ENCODE measurements around the gene PBX4. TPM values are rescaled to one million over a fixed set of nuclear protein-coding genes. Genes with fewer than 3 reads are reported as not detected.

The PBX4 gene
- total and polyA plus RNA-seq, 2 donors (not counting 3 experiments of a cell fraction or from before 2014, with no cell fraction given) = not detected

GRCh38 chr19:19570571-19570970, 47.9 kb downstream of the PBX4 start:
- no peaks in the 10 kb centered on the region for H3K36me3 ChIP-seq (ENCODE audit: control insufficient read depth in 2 of 2, extremely low read depth in 1 of 2, insufficient read depth in 2 of 2, low read length in 2 of 2)
- BruUV-seq (replicated peaks) = no TSS peak
- H3K79me2 ChIP-seq (ENCODE audit: control insufficient read depth, insufficient read depth, low read length) = no peaks in the 10 kb centered on the region
- H3K9me3 ChIP-seq (replicated peaks; ENCODE audit: control insufficient read depth, insufficient read depth, low read length) = no peaks in the 10 kb centered on the region
- DNase-seq (ENCODE audit: low read depth, low spot score) (no peak), FAIRE-seq (no peak)
- H3K9me1 ChIP-seq (replicated peaks; ENCODE audit: control insufficient read depth, extremely low read depth, insufficient read depth, low read length) = no peaks in the 10 kb centered on the region
- H3K4me2 ChIP-seq (ENCODE audit: insufficient read depth, low read length) = no peak overlapping the region
- no peak overlapping the region for H2AFZ ChIP-seq (ENCODE audit: low read depth, low read length)
- no peaks in the 10 kb centered on the region for H4K20me1 ChIP-seq (replicated peaks; ENCODE audit: control insufficient read depth, extremely low read depth, insufficient read depth, low read length)
- dilution Hi-C loops (cut with MboI; ENCODE audit: extremely low pct_ligation_motif_present, low sequenced_read_pairs) (no loop called here), intact Hi-C loops (cut with micrococcal nuclease) (no loop called here)
- H3K4me3 ChIP-seq (replicated peaks in 1 of 3; ENCODE audit: insufficient read depth in 1 of 3, low read depth in 1 of 3, low read length in 3 of 3) = no peak overlapping the region
- no peak for TF ChIP-seq POLR2AphosphoS5 (IDR thresholded peaks at IDR 0.05; ENCODE audit: insufficient read depth, low read depth, low read length)
- no peak for TF ChIP-seq EZH2 (IDR thresholded peaks at IDR 0.05; ENCODE audit: borderline replicate concordance, low read depth, low read length, severe bottlenecking)
- H3K27ac ChIP-seq (ENCODE audit: insufficient read depth, low read depth, low read length) = no peak overlapping the region
- H3K9ac ChIP-seq (replicated peaks; ENCODE audit: extremely low read depth, insufficient read depth, low read length) = no peak overlapping the region
- H3K27me3 ChIP-seq (ENCODE audit: control insufficient read depth in 2 of 2, insufficient read depth in 2 of 2, low read length in 2 of 2) = no peaks in the 10 kb centered on the region
- CTCF ChIA-PET = no interaction called here
- no peaks in the 10 kb centered on the region for H3K4me1 ChIP-seq (ENCODE audit: control insufficient read depth, extremely low read depth, insufficient read depth, low read length)
- POLR2A ChIA-PET = no interaction called here

GRCh38 chr19:19568802-19569756, 49.4 kb downstream of the PBX4 start:
- FAIRE-seq = no peak
- dilution Hi-C loops (cut with MboI; ENCODE audit: extremely low pct_ligation_motif_present, low sequenced_read_pairs) = no loop called here
- CTCF ChIA-PET = interaction anchor here (1.3 to 2.4 kb wide), 2 partner anchors 11 to 15 kb away, joined by 4 to 14 read pairs; no protein-coding TSS in a partner anchor

More at GRCh38 chr19:19568802-19569756, 49.4 kb downstream of the PBX4 start:
- H3K27ac ChIP-seq (ENCODE audit: insufficient read depth, low read depth, low read length) = no peak overlapping the region
- no peaks in the 10 kb centered on the region for H4K20me1 ChIP-seq (replicated peaks; ENCODE audit: control insufficient read depth, extremely low read depth, insufficient read depth, low read length)
- H3K4me3 ChIP-seq (replicated peaks in 1 of 3; ENCODE audit: insufficient read depth in 1 of 3, low read depth in 1 of 3, low read length in 3 of 3) = no peak overlapping the region
- DNase-seq (ENCODE audit: low read depth, low spot score) = no peak
- POLR2A ChIA-PET = no interaction called here
- no peaks in the 10 kb centered on the region for H3K79me2 ChIP-seq (ENCODE audit: control insufficient read depth, insufficient read depth, low read length)
- no peaks in the 10 kb centered on the region for H3K36me3 ChIP-seq (ENCODE audit: control insufficient read depth in 2 of 2, extremely low read depth in 1 of 2, insufficient read depth in 2 of 2, low read length in 2 of 2)
- H3K9ac ChIP-seq (replicated peaks; ENCODE audit: extremely low read depth, insufficient read depth, low read length) = no peak overlapping the region
- intact Hi-C loops (cut with micrococcal nuclease) = no loop called here
- no peaks in the 10 kb centered on the region for H3K27me3 ChIP-seq (ENCODE audit: control insufficient read depth in 2 of 2, insufficient read depth in 2 of 2, low read length in 2 of 2)
- H3K4me1 ChIP-seq (ENCODE audit: control insufficient read depth, extremely low read depth, insufficient read depth, low read length) = no peaks in the 10 kb centered on the region
- H3K9me1 ChIP-seq (replicated peaks; ENCODE audit: control insufficient read depth, extremely low read depth, insufficient read depth, low read length) = no peaks in the 10 kb centered on the region
- no peak overlapping the region for H3K4me2 ChIP-seq (ENCODE audit: insufficient read depth, low read length)
- no peaks in the 10 kb centered on the region for H3K9me3 ChIP-seq (replicated peaks; ENCODE audit: control insufficient read depth, insufficient read depth, low read length)
- no peak overlapping the region for H2AFZ ChIP-seq (ENCODE audit: low read depth, low read length)
- no TSS peak for BruUV-seq (replicated peaks)
- TF ChIP-seq JUN (IDR thresholded peaks at IDR 0.05; ENCODE audit: borderline replicate concordance, insufficient read depth, insufficient read length, low read depth) = no peak
- TF ChIP-seq POLR2A (IDR thresholded peaks at IDR 0.05; ENCODE audit: low read depth, low read length) = no peak
- no peak for TF ChIP-seq MYC (IDR thresholded peaks at IDR 0.05; ENCODE audit: low read depth, low read length)
- TF ChIP-seq EZH2 (IDR thresholded peaks at IDR 0.05; ENCODE audit: borderline replicate concordance, low read depth, low read length, severe bottlenecking) = no peak
- TF ChIP-seq POLR2AphosphoS5 (IDR thresholded peaks at IDR 0.05; ENCODE audit: insufficient read depth, low read depth, low read length) = no peak
- TF ChIP-seq MAX (IDR thresholded peaks at IDR 0.05; ENCODE audit: insufficient read depth, insufficient read length) = no peak
- TF ChIP-seq FOS (IDR thresholded peaks at IDR 0.05; ENCODE audit: borderline replicate concordance, insufficient read depth, low read length) = no peak
- TF ChIP-seq CTCF (IDR thresholded peaks at IDR 0.05; ENCODE audit: extremely low read depth in 1 of 2, insufficient read depth in 1 of 2, low read depth in 1 of 2, low read length in 2 of 2) = no peak
- TF ChIP-seq GATA2 (IDR thresholded peaks at IDR 0.05; ENCODE audit: insufficient read depth, insufficient read length, low read depth, low read length) = no peak
